Nephron progenitor cell (in vitro differentiated cells): ENCODE data around the gene C11orf97.

Experiments used
- DNase-seq: peaks from one replicate; pipeline ENCODE4 v3.0.0; 2021
- H3K27ac Mint-ChIP-seq: 2 replicates; pipeline ENCODE4 v1.8.0; 2021; ENCODE audit warnings: mild to moderate bottlenecking, moderate library complexity, mixed read lengths
- H3K27me3 Mint-ChIP-seq: 2 replicates; pipeline ENCODE4 v1.8.0; 2021; ENCODE audit warnings: mild to moderate bottlenecking, low read depth, mixed read lengths; ENCODE audit not compliant: poor library complexity
- H3K36me3 Mint-ChIP-seq: 2 replicates; pipeline ENCODE4 v1.8.0; 2021; ENCODE audit warnings: low read depth, mixed read lengths
- H3K4me1 Mint-ChIP-seq: 2 replicates; pipeline ENCODE4 v1.8.0; 2021; ENCODE audit warnings: mixed read lengths
- H3K4me3 Mint-ChIP-seq: 2 replicates; pipeline ENCODE4 v1.8.0; 2021; ENCODE audit warnings: mild to moderate bottlenecking, moderate library complexity, mixed read lengths
- H3K9me3 Mint-ChIP-seq: 2 replicates; pipeline ENCODE4 v1.8.0; 2021; ENCODE audit warnings: mild to moderate bottlenecking, moderate library complexity, mixed read lengths
- TF ChIP-seq, protein P1 (sequence below): fragments of 200-600 bp; sonication (generic); IDR thresholded peaks from 2 replicates; pipeline ENCODE4 v1.5.0; 2021; ENCODE audit warnings: antibody characterized with exemption

The C11orf97 gene

DNA sequence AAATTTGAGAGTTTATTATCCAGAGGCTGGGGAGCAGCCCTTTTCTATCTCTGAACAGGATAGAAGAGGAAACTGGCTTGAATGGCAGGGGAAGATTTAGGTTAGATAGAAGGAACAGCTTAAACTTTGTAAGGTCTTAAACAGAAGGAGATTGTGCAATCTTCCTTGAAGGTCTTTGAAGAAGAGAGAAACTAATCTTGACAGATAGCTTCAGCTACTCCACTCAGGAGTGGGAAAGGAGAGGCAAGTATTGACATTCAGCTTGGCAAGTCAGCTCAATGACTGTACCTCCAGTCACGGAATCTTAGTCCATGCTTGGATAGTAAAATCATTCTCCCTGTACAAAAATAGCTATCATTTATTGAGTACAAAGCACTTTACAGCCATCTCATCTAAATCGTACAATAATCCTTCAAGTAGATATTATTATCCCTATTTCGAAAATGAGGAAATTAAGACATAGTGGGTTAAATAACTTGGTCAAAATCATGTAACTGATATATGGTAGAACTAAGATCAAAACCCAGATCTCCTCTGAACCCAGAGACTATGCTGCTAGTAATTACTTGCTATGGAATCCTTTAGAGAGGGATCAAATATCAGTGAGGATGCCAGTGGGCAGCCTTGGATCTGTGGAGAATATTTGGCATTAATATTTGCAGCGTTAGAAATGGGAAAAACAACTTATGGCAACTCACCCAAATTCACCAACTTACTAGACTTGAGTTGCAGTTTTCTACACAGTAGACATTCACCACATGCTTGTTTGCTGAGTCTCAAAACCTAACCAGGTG is 14.6 kb downstream of the C11orf97 start:
- no peak for DNase-seq
- no peak overlapping the region for H3K4me3 Mint-ChIP-seq
- no peak overlapping the region for H3K27ac Mint-ChIP-seq
- TF ChIP-seq, protein P1, sequence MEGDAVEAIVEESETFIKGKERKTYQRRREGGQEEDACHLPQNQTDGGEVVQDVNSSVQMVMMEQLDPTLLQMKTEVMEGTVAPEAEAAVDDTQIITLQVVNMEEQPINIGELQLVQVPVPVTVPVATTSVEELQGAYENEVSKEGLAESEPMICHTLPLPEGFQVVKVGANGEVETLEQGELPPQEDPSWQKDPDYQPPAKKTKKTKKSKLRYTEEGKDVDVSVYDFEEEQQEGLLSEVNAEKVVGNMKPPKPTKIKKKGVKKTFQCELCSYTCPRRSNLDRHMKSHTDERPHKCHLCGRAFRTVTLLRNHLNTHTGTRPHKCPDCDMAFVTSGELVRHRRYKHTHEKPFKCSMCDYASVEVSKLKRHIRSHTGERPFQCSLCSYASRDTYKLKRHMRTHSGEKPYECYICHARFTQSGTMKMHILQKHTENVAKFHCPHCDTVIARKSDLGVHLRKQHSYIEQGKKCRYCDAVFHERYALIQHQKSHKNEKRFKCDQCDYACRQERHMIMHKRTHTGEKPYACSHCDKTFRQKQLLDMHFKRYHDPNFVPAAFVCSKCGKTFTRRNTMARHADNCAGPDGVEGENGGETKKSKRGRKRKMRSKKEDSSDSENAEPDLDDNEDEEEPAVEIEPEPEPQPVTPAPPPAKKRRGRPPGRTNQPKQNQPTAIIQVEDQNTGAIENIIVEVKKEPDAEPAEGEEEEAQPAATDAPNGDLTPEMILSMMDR = no peak
- H3K9me3 Mint-ChIP-seq = no peaks in the 10 kb centered on the region
- peaks cover 19% of the 10 kb centered on the region for H3K27me3 Mint-ChIP-seq
- H3K4me1 Mint-ChIP-seq = peaks cover 6% of the 10 kb centered on the region
- no peaks in the 10 kb centered on the region for H3K36me3 Mint-ChIP-seq

DNA sequence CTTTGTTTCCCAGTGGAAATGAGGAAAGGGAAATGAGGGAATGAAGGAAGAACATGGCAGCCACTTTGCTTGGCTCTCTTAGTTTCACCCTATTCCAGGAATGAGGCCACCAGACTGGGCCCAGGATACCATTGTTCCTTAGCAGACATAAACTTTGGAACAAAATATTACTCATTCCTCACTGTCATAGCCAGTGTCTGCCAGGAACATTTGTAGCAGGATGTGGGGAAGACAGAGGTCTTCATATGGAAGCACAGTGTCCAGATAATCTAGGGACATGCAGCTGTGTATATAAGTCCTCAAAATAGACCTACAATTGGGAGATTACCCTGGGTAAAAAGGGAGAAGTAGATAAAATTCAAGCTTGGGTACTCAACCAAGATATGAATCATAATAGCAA is 16.3 kb downstream of the C11orf97 start:
- no peaks in the 10 kb centered on the region for H3K9me3 Mint-ChIP-seq
- H3K4me3 Mint-ChIP-seq = no peak overlapping the region
- H3K4me1 Mint-ChIP-seq = peaks cover 6% of the 10 kb centered on the region
- TF ChIP-seq, protein P1 = no peak
- no peaks in the 10 kb centered on the region for H3K36me3 Mint-ChIP-seq
- DNase-seq = no peak
- peaks cover 19% of the 10 kb centered on the region for H3K27me3 Mint-ChIP-seq
- H3K27ac Mint-ChIP-seq = no peak overlapping the region

DNA sequence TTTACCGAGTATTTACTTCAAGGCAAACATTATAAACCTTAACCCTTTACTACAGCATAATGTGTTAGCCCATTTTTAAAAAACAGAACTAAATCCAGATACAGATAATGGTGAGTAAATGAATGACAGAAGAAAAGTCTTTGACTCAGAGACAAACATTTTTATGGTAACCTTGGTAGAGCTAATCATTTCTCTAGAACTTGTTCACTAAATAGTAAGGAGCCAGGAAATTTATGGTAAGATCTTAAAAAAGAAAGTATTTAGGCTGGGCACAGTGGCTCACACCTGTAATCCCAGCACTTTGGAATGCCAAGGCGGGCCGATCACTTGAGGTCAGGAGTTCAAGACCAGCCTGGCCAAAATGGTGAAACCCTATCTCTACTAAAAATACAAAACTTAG is 19.9 kb downstream of the C11orf97 start:
- Mint-ChIP-seq H3K9me3 (no peaks in the 10 kb centered on the region), H3K36me3 (no peaks in the 10 kb centered on the region), H3K27me3 (peaks cover 21% of the 10 kb centered on the region), H3K4me1 (no peaks in the 10 kb centered on the region), H3K4me3 (no peak overlapping the region), H3K27ac (no peak overlapping the region)
- TF ChIP-seq, protein P1 = no peak
- DNase-seq = no peak

DNA sequence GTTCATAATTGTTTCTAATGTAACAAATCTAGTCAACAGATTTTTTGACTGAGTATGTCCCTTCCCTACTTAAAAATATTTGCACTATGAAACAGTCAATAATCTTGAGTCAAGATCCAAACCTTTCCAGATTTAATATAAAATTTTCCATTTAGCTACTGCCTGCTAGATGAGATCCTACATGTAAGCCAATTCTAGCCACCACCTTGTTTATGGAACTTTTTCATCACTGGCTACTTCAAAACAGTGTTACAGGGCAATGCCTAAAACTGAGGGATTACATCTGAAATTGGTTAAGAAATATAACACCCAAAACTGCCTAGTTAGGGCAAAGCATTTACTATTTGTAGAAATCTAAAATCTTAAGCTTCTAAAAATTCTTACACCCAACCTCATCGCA is 20.9 kb downstream of the C11orf97 start:
- H3K27ac Mint-ChIP-seq = no peak overlapping the region
- TF ChIP-seq, protein P1 = no peak
- no peaks in the 10 kb centered on the region for H3K9me3 Mint-ChIP-seq
- DNase-seq = no peak
- no peaks in the 10 kb centered on the region for H3K36me3 Mint-ChIP-seq
- no peaks in the 10 kb centered on the region for H3K4me1 Mint-ChIP-seq
- no peak overlapping the region for H3K4me3 Mint-ChIP-seq
- H3K27me3 Mint-ChIP-seq = peaks cover 17% of the 10 kb centered on the region

DNA sequence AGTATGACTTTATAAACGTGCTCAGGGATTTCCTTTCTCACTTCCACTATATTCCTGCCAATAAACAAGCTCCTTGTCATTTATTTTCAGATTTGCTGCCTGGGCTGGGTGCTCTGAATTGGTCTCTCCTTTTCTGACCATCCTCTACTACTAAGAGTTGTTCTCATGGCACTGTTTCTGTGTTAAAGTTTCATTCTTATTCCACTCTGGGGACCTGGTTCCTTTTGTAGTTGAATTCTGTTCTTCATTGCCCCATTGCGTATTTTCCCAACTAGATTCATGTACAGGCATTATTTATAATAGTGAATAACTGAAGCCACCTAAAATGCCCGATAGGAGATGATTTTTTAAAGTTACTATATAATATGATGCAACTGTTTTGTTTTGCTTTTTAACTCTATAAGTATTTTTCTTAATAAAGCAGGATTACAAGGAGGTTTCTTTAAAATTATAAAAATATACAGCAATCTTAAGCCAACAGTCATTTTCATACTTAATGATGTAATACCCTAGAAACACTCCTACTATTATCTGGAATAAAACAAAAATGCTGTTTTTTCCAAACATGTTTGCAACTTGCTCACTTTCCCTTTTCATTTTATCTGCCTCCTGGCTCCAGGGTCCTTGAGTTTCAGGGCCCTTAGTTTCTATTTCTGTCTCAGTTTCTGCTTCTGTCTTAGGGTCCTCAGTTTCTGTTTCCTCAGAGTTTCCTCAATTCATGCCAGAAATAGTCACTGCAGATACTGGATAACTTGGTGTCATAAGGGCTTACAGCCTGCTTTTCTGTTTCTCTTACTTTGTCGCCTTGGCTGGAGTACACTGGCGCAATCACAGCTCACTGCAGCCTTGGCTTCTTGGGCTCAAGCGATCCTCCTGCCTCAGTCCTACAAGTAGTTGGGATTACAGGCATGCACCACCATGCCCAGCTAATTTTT is 21.7 kb downstream of the C11orf97 start:
- H3K27ac Mint-ChIP-seq = no peak overlapping the region
- no peaks in the 10 kb centered on the region for H3K4me1 Mint-ChIP-seq
- no peaks in the 10 kb centered on the region for H3K9me3 Mint-ChIP-seq
- DNase-seq = no peak
- H3K4me3 Mint-ChIP-seq = no peak overlapping the region
- no peaks in the 10 kb centered on the region for H3K36me3 Mint-ChIP-seq
- peaks cover 14% of the 10 kb centered on the region for H3K27me3 Mint-ChIP-seq
- TF ChIP-seq, protein P1 = no peak
